ENCODE measurements around the gene EML4.
"Not testable (repeated sequence)": the region's sequence is repeated elsewhere in the genome, so short reads cannot be mapped to it uniquely, and the experiment has no call there.

EML4 gene

DNA sequence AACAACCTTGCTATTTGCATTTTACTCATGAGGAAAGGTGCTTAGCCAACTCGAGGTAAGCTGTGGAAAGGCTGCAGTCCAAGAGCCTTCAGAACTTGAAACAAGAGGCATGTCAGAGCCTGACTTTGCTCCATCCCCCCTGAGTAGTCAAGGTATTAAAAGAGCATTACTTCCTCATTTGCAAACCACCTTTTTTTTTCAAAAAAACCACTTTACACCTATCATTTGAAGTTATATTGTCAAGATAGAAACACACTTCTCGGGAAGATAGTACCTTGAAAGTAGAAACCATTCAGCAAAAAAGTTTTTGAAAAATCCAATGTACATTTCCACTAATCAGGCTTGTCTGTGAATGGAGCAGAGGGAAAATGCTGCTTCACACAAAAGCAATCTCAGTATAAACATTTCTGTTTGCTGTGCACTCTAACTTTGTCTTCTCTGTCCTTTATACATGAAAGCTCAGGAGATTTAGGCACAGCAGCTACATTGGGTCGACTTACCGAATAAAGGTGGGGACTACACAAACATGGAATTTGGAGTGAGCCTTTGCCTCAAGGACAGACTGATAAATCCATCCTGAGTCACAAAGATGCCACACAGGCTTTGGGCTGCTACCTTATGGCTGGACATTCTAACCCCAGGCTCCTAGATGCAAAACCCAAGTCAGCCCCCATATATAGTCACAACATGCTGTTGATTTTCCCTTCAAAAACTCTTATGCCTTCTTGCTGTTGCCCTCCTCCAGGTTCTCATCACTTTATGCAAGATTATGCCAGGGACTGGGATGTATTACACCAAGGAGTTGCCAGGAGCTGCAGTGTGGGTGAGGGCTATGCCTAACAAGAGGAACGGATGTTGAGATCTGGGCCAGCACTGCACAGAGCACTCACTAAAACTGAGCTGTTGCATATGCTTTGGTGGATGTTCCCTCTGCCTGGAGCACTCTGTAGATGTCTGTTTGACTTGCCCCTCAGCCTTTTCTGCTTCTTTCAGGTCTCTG, 41.4 kb upstream of the EML4 start:
- DNase-seq (ENCODE audit: low read depth) = no peak
- H3K4me3 ChIP-seq (ENCODE audit: low read depth, low read length) = no peak overlapping the region
- no peak for TF ChIP-seq CTCF (IDR thresholded peaks at IDR 0.05; ENCODE audit: control insufficient read depth, extremely low read depth, insufficient read depth)

- H3K4me3 ChIP-seq (ENCODE audit: low read depth, low read length) = no peak overlapping the region
- no peak for DNase-seq (ENCODE audit: low read depth)
These were observed 40.2 kb upstream of the EML4 start for GRCh38 chr2:42128721-42129486.

GRCh38 chr2:42129487-42129852, 39.7 kb upstream of the EML4 start:
- DNase-seq (ENCODE audit: low read depth) = no peak
- no peak for TF ChIP-seq CTCF (IDR thresholded peaks at IDR 0.05; ENCODE audit: control insufficient read depth, extremely low read depth, insufficient read depth)
- H3K4me3 ChIP-seq (ENCODE audit: low read depth, low read length) = no peak overlapping the region

More at GRCh38 chr2:42128721-42129486, 40.2 kb upstream of the EML4 start:
- TF ChIP-seq CTCF (IDR thresholded peaks at IDR 0.05; ENCODE audit: control insufficient read depth, extremely low read depth, insufficient read depth) = no peak

DNA sequence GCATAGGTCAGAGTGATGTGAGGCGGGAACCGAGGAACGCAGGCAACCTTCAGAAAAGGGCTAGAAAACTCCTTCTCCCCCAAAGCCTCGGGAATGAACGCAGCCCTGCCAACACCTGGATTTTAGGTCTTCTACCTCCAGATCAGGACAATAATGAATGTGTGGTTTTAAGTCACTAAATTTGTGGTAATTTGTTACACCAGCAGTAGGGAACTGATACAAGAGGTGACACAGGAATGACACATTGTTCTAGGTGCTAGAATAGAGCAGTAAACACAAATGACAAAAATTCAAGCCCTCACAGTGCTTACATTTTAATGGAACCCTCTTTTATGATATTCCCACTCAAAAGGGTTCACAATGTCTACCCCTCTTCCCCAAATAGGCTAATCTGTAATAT, 39.2 kb upstream of the EML4 start:
- TF ChIP-seq CTCF (IDR thresholded peaks at IDR 0.05; ENCODE audit: control insufficient read depth, extremely low read depth, insufficient read depth) = no peak
- DNase-seq (ENCODE audit: low read depth) = no peak
- no peak overlapping the region for H3K4me3 ChIP-seq (ENCODE audit: low read depth, low read length)

GRCh38 chr2:42130858-42131257, 38.3 kb upstream of the EML4 start:
- not testable (repeated sequence) for DNase-seq (ENCODE audit: low read depth); H3K4me3 ChIP-seq (ENCODE audit: low read depth, low read length)

DNA sequence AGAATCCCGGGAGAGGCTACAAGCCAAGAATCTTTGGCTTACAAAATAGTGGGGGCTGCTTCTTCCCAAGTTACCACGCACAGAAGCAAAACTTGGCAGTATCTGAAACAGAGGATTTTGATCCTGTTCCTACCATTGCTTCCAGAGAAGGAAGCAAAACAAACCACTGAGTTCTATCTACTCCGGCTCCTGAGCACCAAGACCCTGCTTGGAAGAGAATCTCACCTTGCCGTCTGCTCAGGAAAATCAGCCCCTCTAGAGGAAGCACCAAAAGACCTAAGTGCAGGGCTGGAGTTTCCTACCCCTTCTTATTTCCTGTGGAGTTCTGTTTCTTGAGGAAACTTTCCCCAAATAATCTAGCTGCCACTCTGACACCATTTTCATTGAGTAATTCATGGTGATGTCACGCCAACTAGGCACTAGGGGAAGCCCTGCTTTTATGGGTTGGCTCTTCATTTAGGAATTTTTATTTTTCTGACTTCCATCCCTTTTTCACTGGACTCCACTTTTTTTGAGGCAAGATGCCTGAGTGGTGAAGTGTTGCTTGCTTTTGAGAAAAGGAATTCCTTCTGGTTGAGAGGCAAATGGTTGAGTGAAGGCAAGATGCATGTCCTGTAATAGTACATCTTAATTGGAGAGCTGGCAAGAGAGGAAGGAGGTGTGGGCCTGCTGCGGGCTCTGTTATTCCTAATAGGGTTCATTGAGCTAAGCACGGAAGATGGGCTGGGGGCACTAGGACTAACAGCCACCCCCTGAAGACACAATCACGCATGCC, 36.8 kb upstream of the EML4 start:
- no peak for DNase-seq (ENCODE audit: low read depth)
- H3K4me3 ChIP-seq (ENCODE audit: low read depth, low read length) = no peak overlapping the region
- TF ChIP-seq CTCF (IDR thresholded peaks at IDR 0.05; ENCODE audit: control insufficient read depth, extremely low read depth, insufficient read depth) = no peak
